ENCODE results near the gene OR52N2.

OR52N2 gene

GRCh38 chr11:5837695-5838094 lies 29.0 kb downstream of the OR52N2 start:
- no peak overlapping the region for H3K4me3 ChIP-seq (replicated peaks; ENCODE audit: low read depth, low read length)
- no peak for DNase-seq (ENCODE audit: low read depth)
- TF ChIP-seq, protein P1, sequence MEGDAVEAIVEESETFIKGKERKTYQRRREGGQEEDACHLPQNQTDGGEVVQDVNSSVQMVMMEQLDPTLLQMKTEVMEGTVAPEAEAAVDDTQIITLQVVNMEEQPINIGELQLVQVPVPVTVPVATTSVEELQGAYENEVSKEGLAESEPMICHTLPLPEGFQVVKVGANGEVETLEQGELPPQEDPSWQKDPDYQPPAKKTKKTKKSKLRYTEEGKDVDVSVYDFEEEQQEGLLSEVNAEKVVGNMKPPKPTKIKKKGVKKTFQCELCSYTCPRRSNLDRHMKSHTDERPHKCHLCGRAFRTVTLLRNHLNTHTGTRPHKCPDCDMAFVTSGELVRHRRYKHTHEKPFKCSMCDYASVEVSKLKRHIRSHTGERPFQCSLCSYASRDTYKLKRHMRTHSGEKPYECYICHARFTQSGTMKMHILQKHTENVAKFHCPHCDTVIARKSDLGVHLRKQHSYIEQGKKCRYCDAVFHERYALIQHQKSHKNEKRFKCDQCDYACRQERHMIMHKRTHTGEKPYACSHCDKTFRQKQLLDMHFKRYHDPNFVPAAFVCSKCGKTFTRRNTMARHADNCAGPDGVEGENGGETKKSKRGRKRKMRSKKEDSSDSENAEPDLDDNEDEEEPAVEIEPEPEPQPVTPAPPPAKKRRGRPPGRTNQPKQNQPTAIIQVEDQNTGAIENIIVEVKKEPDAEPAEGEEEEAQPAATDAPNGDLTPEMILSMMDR (IDR thresholded peaks at IDR 0.05; ENCODE audit: low read length, missing control alignments): no peak

GRCh38 chr11:5841797-5842196 lies 33.1 kb downstream of the OR52N2 start, which contains the start of gene OR52E6:
OR52E6 (minus strand) TSS chr11:5841897; CDS start chr11:5841897, 0 bp downstream.
- DNase-seq (ENCODE audit: low read depth): no peak
- no peak within 1 kb of the TSS for H3K4me3 ChIP-seq (replicated peaks; ENCODE audit: low read depth, low read length)
- TF ChIP-seq, protein P1 (IDR thresholded peaks at IDR 0.05; ENCODE audit: low read length, missing control alignments): no peak

GRCh38 chr11:5846701-5847100 lies 38.0 kb downstream of the OR52N2 start:
- no peak overlapping the region for H3K4me3 ChIP-seq (replicated peaks; ENCODE audit: low read depth, low read length)
- no peak for DNase-seq (ENCODE audit: low read depth)
- TF ChIP-seq, protein P1 (IDR thresholded peaks at IDR 0.05; ENCODE audit: low read length, missing control alignments): no peak

- TF ChIP-seq, protein P1 (IDR thresholded peaks at IDR 0.05; ENCODE audit: low read length, missing control alignments): no peak
- DNase-seq (ENCODE audit: low read depth): no peak
Measured at GRCh38 chr11:5847711-5848110, 39.0 kb downstream of the OR52N2 start.

DNA sequence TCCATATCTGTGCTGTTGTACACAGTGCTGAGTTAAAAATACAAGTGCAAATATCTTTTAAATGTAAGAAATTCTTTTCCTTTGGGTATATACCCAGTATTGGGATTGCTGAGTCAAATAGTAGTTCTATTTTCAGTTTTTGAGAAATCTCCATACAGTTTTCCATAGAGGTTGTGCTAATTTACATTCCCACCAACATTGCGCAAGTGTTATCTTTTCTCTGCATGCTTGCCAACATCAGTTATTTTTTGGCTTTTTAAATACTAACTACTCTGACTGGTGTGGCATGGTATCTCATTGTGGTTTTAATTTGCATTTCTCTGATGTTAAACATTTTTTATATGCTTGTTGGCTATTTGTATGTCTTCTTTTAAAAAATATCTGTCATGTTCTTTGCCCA lies 42.3 kb downstream of the OR52N2 start:
- TF ChIP-seq, protein P1 (IDR thresholded peaks at IDR 0.05; ENCODE audit: low read length, missing control alignments): no peak
- H3K4me3 ChIP-seq (replicated peaks; ENCODE audit: low read depth, low read length): no peak overlapping the region
- DNase-seq (ENCODE audit: low read depth): no peak

More at GRCh38 chr11:5847711-5848110, 39.0 kb downstream of the OR52N2 start:
- no peak overlapping the region for H3K4me3 ChIP-seq (replicated peaks; ENCODE audit: low read depth, low read length)

- no peak within 1 kb of the TSS for H3K4me3 ChIP-seq (replicated peaks; ENCODE audit: low read depth, low read length)
- DNase-seq (ENCODE audit: low read depth): no peak
- TF ChIP-seq, protein P1 (IDR thresholded peaks at IDR 0.05; ENCODE audit: low read length, missing control alignments): no peak
Measured at GRCh38 chr11:5857590-5857989, 48.9 kb downstream of the OR52N2 start, which contains the start of gene OR52E8. OR52E8 (minus strand) TSS chr11:5857690; CDS start chr11:5857690, 0 bp downstream.

- TF ChIP-seq, protein P1 (IDR thresholded peaks at IDR 0.05; ENCODE audit: low read length, missing control alignments): no peak
- DNase-seq (ENCODE audit: low read depth): no peak
- H3K4me3 ChIP-seq (replicated peaks; ENCODE audit: low read depth, low read length): no peak overlapping the region
Measured at GRCh38 chr11:5865826-5866225, 57.1 kb downstream of the OR52N2 start.
